ENCODE data around the gene TIMM22. TPM values are rescaled to one million over a fixed set of nuclear protein-coding genes. Genes with fewer than 3 reads are reported as not detected.

The TIMM22 gene
- total RNA-seq, 1 experiment from 2014 or later, result 14.0 TPM

DNA sequence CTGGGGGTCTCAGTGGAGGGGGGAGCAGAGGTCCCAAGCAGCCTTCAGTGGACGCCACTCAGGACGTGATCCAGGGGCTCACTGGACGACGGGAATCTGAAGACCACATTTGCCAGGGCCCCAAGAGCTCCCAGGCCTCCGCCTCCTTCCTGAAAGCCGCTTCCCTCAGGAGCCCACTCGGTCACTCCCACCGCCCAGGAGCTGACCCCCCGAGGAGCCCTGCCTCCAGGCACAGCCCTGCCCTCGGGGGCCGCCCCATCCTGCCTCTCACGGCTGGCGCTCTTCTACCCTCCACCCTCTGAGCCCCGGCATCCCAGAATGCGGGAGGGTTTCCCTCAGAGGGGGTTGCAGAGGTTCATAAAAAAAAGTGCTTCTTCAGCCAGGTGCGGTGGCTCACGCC lies 24.2 kb downstream of the TIMM22 start:
- H2AFZ ChIP-seq (ENCODE audit: low read depth, low read length, poor library complexity, severe bottlenecking), result no peak overlapping the region
- ChIA-PET RAD21 (ENCODE audit: low non-redundant PET in 1 of 2, low total read pairs in 2 of 2, uncharacterized antibody in 2 of 2, unreplicated experiment in 2 of 2) (no interaction called here), POLR2A (no interaction called here), CTCF (no interaction called here)
- H3K79me2 ChIP-seq (ENCODE audit: insufficient read depth, low read length), result no peaks in the 10 kb centered on the region
- no peak for ATAC-seq
- no peak overlapping the region for H3K27ac ChIP-seq (ENCODE audit: low read depth, low read length)
- no peak overlapping the region for H3K4me3 ChIP-seq (replicated peaks in 1 of 2; ENCODE audit: low read depth in 1 of 2, low read length in 2 of 2)
- no peak overlapping the region for H3K4me2 ChIP-seq (ENCODE audit: low read length)
- H3K27me3 ChIP-seq (ENCODE audit: insufficient read depth, low read length), result no peaks in the 10 kb centered on the region
- intact Hi-C loops (cut with micrococcal nuclease), result no loop called here
- H4K20me1 ChIP-seq (ENCODE audit: insufficient read depth), result no peaks in the 10 kb centered on the region
- no peak for TF ChIP-seq ELF1 (IDR thresholded peaks at IDR 0.05; ENCODE audit: borderline replicate concordance, low read depth)
- TF ChIP-seq POLR2A (IDR thresholded peaks at IDR 0.05; ENCODE audit: borderline replicate concordance, extremely low read depth, insufficient read depth, insufficient read length), result no peak
- TF ChIP-seq EZH2phosphoT487 (IDR thresholded peaks at IDR 0.05; ENCODE audit: borderline replicate concordance), result no peak
- no peak for TF ChIP-seq CBX3 (IDR thresholded peaks at IDR 0.05; ENCODE audit: low read depth)
- TF ChIP-seq SP1 (IDR thresholded peaks at IDR 0.05; ENCODE audit: low read depth), result no peak
- TF ChIP-seq, protein P1, sequence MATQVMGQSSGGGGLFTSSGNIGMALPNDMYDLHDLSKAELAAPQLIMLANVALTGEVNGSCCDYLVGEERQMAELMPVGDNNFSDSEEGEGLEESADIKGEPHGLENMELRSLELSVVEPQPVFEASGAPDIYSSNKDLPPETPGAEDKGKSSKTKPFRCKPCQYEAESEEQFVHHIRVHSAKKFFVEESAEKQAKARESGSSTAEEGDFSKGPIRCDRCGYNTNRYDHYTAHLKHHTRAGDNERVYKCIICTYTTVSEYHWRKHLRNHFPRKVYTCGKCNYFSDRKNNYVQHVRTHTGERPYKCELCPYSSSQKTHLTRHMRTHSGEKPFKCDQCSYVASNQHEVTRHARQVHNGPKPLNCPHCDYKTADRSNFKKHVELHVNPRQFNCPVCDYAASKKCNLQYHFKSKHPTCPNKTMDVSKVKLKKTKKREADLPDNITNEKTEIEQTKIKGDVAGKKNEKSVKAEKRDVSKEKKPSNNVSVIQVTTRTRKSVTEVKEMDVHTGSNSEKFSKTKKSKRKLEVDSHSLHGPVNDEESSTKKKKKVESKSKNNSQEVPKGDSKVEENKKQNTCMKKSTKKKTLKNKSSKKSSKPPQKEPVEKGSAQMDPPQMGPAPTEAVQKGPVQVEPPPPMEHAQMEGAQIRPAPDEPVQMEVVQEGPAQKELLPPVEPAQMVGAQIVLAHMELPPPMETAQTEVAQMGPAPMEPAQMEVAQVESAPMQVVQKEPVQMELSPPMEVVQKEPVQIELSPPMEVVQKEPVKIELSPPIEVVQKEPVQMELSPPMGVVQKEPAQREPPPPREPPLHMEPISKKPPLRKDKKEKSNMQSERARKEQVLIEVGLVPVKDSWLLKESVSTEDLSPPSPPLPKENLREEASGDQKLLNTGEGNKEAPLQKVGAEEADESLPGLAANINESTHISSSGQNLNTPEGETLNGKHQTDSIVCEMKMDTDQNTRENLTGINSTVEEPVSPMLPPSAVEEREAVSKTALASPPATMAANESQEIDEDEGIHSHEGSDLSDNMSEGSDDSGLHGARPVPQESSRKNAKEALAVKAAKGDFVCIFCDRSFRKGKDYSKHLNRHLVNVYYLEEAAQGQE (IDR thresholded peaks at IDR 0.05; ENCODE audit: low read depth), result no peak
- TF ChIP-seq, protein P2, sequence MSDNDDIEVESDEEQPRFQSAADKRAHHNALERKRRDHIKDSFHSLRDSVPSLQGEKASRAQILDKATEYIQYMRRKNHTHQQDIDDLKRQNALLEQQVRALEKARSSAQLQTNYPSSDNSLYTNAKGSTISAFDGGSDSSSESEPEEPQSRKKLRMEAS (IDR thresholded peaks at IDR 0.05), result no peak
- no peak for TF ChIP-seq SRF (IDR thresholded peaks at IDR 0.05; ENCODE audit: low read depth)
- TF ChIP-seq ZFX (IDR thresholded peaks at IDR 0.05), result no peak
- no peak for TF ChIP-seq SIN3A (IDR thresholded peaks at IDR 0.05; ENCODE audit: low read depth)
- no peak for TF ChIP-seq RAD21 (IDR thresholded peaks at IDR 0.05; ENCODE audit: low read depth)
- TF ChIP-seq, protein P3, sequence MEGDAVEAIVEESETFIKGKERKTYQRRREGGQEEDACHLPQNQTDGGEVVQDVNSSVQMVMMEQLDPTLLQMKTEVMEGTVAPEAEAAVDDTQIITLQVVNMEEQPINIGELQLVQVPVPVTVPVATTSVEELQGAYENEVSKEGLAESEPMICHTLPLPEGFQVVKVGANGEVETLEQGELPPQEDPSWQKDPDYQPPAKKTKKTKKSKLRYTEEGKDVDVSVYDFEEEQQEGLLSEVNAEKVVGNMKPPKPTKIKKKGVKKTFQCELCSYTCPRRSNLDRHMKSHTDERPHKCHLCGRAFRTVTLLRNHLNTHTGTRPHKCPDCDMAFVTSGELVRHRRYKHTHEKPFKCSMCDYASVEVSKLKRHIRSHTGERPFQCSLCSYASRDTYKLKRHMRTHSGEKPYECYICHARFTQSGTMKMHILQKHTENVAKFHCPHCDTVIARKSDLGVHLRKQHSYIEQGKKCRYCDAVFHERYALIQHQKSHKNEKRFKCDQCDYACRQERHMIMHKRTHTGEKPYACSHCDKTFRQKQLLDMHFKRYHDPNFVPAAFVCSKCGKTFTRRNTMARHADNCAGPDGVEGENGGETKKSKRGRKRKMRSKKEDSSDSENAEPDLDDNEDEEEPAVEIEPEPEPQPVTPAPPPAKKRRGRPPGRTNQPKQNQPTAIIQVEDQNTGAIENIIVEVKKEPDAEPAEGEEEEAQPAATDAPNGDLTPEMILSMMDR (IDR thresholded peaks at IDR 0.05 in 2 of 3, conservative IDR thresholded peaks at IDR 0.05 in 1 of 3; ENCODE audit: borderline replicate concordance in 1 of 3, insufficient read depth in 1 of 3, low read depth in 2 of 3, low read length in 2 of 3), result no peak
- no peak for TF ChIP-seq CEBPB (IDR thresholded peaks at IDR 0.05; ENCODE audit: low read depth)
- no peak for TF ChIP-seq FOSL1 (IDR thresholded peaks at IDR 0.05; ENCODE audit: low read depth)
- no peaks in the 10 kb centered on the region for H3K4me1 ChIP-seq (ENCODE audit: control insufficient read depth in 1 of 2, insufficient read depth in 2 of 2, low read length in 2 of 2)
- H3K9me2 ChIP-seq (ENCODE audit: insufficient read depth), result no peaks in the 10 kb centered on the region
- H3K36me3 ChIP-seq (ENCODE audit: control insufficient read depth in 1 of 2, insufficient read depth in 2 of 2, low read length in 2 of 2), result no peaks in the 10 kb centered on the region
- H3K9me3 ChIP-seq (ENCODE audit: control insufficient read depth in 1 of 2, insufficient read depth in 1 of 2, low read depth in 1 of 2, low read length in 2 of 2), result no peaks in the 10 kb centered on the region
- no peak for DNase-seq (ENCODE audit: low read depth, low spot score)
- no TSS peak for BruUV-seq (replicated peaks)
- H3K9ac ChIP-seq (ENCODE audit: low read length), result no peak overlapping the region

Measured in HCT116 (cell line).